BE2C (cell line): Measurements from ENCODE around the gene NFIL3.

Source experiments
- DNase-seq: peaks from one replicate; pipeline ENCODE4 v3.0.0-alpha.2; 2020
- H3K27me3 ChIP-seq: fragments of 250-450 bp; sonication (Bioruptor Pico); 2 replicates; pipeline ENCODE4 v1.5.1; 2020; ENCODE audit warnings: mild to moderate bottlenecking
- H3K36me3 ChIP-seq: fragments of 250-450 bp; sonication (Bioruptor Pico); 2 replicates; pipeline ENCODE4 v1.5.1; 2020; ENCODE audit warnings: mild to moderate bottlenecking
- H3K4me1 ChIP-seq: fragments of 250-450 bp; sonication (Bioruptor Pico); 2 replicates; pipeline ENCODE4 v1.5.1; 2020
- H3K4me3 ChIP-seq: 2 replicates; pipeline ENCODE4 v1.5.1; 2011; ENCODE audit warnings: low read depth, low read length
- H3K9me3 ChIP-seq: fragments of 250-450 bp; sonication (Bioruptor Pico); 2 replicates; pipeline ENCODE4 v1.5.1; 2020
- CTCF ChIP-seq: IDR thresholded peaks from 2 replicates; pipeline ENCODE4 v1.5.1; 2012; ENCODE audit warnings: mild to moderate bottlenecking, low read depth, low read length

NFIL3 gene

DNA sequence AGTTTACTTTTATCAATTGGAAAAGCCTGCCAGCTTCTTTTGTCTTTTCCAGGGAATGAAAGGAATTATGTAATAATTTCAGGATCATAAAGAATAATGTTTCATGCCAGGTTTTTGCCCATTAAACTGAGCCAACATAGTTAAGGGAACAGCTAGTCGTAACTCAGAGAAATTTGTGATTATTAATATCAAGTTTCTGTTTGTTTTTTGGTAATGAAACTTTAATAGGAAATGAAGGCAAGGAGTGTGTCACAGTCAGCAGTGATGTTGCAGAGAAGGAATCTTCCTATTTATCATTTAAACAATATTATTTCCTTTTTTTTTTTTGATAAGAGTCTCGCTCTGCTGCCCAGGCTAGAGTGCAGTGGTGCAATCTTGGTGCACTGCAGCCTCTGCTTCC is 10.7 kb downstream of the NFIL3 start:
- no peaks in the 10 kb centered on the region; the same call in 1 of the 2 replicates for H3K36me3 ChIP-seq
- no peak for TF ChIP-seq CTCF
- no peaks in the 10 kb centered on the region for H3K9me3 ChIP-seq
- no peaks in the 10 kb centered on the region for H3K4me1 ChIP-seq
- H3K4me3 ChIP-seq: no peak overlapping the region
- no peak for DNase-seq
- no peaks in the 10 kb centered on the region for H3K27me3 ChIP-seq

DNA sequence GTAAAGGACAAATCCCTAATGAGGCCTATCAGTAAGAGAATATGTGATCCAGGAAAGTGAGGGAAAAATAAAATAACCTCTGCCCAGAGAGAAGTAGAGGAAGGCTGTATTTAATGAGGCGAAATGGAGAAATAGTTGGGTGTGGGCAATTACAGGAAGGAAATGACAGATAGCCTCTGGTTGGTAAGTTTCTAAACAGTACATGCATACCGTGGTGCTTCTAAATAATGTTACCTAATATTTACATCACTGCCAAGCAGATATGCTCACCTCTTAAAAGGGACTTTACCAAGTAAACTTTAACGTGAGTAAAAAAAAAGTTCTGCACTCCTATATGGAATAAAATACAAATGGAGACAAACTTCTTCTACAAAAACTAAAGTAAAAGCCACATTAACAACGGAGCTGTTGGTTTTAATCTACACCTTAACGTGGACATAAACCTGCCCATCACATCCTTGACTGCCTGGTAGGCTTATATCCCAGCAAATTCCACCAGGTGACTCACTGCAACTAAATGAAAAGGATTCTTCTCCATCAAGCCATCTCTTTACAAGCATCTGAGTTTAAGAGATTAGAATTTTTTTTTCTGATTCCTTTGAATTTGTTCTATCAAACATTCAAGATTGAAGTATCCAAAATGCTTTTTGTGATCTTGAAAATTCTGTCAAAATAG is 12.4 kb downstream of the NFIL3 start:
- no peaks in the 10 kb centered on the region for H3K4me1 ChIP-seq
- no peak for DNase-seq
- no peaks in the 10 kb centered on the region; the same call in 1 of the 2 replicates for H3K36me3 ChIP-seq
- H3K27me3 ChIP-seq: no peaks in the 10 kb centered on the region
- TF ChIP-seq CTCF: no peak
- H3K9me3 ChIP-seq: no peaks in the 10 kb centered on the region
- H3K4me3 ChIP-seq: no peak overlapping the region

GRCh38 chr9:91410161-91410560 is 13.5 kb downstream of the NFIL3 start:
- no peaks in the 10 kb centered on the region for H3K9me3 ChIP-seq
- H3K36me3 ChIP-seq: no peaks in the 10 kb centered on the region; the same call in 1 of the 2 replicates
- H3K4me3 ChIP-seq: no peak overlapping the region
- TF ChIP-seq CTCF: no peak
- H3K27me3 ChIP-seq: no peaks in the 10 kb centered on the region
- no peaks in the 10 kb centered on the region for H3K4me1 ChIP-seq
- no peak for DNase-seq

DNA sequence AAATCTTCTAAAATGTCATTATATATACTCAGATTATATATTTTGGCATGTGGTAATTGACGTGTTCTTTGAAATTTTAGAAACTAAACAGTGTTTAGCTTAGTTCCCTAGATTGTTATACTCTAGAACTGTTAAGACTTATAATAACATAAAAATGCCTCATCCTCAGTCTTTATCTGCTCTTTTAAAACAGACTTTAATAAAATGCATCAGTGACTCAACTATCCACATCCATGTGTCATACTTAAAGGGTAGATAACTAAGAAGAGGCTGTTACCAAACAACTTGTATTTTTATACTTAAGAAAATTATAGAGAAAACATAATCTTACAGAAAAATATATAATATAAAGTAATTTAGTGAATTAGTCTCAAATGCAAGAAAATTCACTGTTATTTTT is 15.2 kb downstream of the NFIL3 start:
- TF ChIP-seq CTCF: no peak
- Histone ChIP-seq H3K4me3 (no peak overlapping the region), H3K4me1 (no peaks in the 10 kb centered on the region), H3K36me3 (no peaks in the 10 kb centered on the region; the same call in 1 of the 2 replicates), H3K27me3 (no peaks in the 10 kb centered on the region), H3K9me3 (no peaks in the 10 kb centered on the region)
- no peak for DNase-seq

DNA sequence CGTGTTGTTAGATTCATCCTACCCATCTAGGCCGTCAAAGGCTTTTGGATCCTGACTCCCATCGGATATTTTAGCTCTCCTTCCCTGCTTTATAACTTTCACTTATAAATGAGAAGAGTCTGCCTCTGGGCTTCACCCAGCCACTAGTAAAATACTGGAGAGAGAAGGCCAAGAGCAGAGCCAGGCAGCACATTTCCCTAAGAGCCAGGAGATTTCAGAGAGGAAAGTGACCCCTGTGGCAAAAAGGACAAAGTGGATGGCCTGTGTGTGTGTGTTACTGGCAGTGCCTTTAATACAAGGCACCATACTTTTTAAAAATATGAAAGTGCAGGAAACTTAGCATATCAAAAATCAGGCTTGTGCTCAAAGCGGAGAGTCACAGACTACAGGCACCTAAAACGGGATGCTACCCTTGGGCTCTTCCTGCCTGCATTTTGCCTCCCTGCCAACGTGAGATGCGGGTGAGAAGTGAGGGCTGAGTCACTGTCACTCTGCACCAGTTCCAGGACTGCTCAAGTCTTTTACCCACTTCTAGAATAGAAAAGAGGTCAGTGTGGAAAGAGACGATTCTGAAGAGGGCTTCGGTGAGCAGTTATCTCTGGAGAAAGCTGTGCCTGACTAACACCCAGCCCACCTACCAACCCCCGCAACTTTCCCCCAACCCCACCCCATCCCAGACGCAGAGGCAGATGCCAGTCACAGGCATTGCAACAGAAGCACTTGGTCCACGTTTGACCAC is 15.9 kb downstream of the NFIL3 start:
- TF ChIP-seq CTCF: no peak
- H3K27me3 ChIP-seq: no peaks in the 10 kb centered on the region
- H3K9me3 ChIP-seq: no peaks in the 10 kb centered on the region
- H3K4me1 ChIP-seq: no peaks in the 10 kb centered on the region
- no peak for DNase-seq
- H3K4me3 ChIP-seq: no peak overlapping the region
- H3K36me3 ChIP-seq: no peaks in the 10 kb centered on the region; the same call in 1 of the 2 replicates
